Measurements from ENCODE around the gene PSMD1.
"Not testable (repeated sequence)": the region's sequence is repeated elsewhere in the genome, so short reads cannot be mapped to it uniquely, and the experiment has no call there.

Gene PSMD1

GRCh38 chr2:231161252-231161839 lies 104.7 kb downstream of the PSMD1 start:
- no peak for DNase-seq

- DNase-seq: no peak
Measured at GRCh38 chr2:231161877-231162329, 105.2 kb downstream of the PSMD1 start.

- no peak for DNase-seq
Measured at GRCh38 chr2:231163011-231163410, 106.3 kb downstream of the PSMD1 start.

GRCh38 chr2:231163414-231164095 lies 106.9 kb downstream of the PSMD1 start:
- DNase-seq: no peak

GRCh38 chr2:231167745-231168459 lies 111.2 kb downstream of the PSMD1 start:
- no peak for DNase-seq

GRCh38 chr2:231168460-231169139 lies 111.9 kb downstream of the PSMD1 start:
- DNase-seq: no peak

- no peak for DNase-seq
Measured at GRCh38 chr2:231169488-231169887, 112.8 kb downstream of the PSMD1 start.

GRCh38 chr2:231170055-231170454 lies 113.4 kb downstream of the PSMD1 start:
- DNase-seq: no peak

- no peak for DNase-seq
Measured at GRCh38 chr2:231172025-231172424, 115.4 kb downstream of the PSMD1 start.

GRCh38 chr2:231174211-231174651 lies 117.6 kb downstream of the PSMD1 start:
- DNase-seq: no peak

- DNase-seq: no peak
Measured at GRCh38 chr2:231176066-231176465, 119.4 kb downstream of the PSMD1 start.

GRCh38 chr2:231177156-231178025 lies 120.7 kb downstream of the PSMD1 start:
- no peak for DNase-seq

GRCh38 chr2:231178805-231179204 lies 122.1 kb downstream of the PSMD1 start:
- DNase-seq: not testable (repeated sequence)

- no peak for DNase-seq
Measured at GRCh38 chr2:231181860-231182512, 125.3 kb downstream of the PSMD1 start.

- no peak for DNase-seq
Measured at GRCh38 chr2:231182513-231182899, 125.8 kb downstream of the PSMD1 start.

GRCh38 chr2:231183851-231184250 lies 127.2 kb downstream of the PSMD1 start:
- no peak for DNase-seq

GRCh38 chr2:231184319-231184718 lies 127.7 kb downstream of the PSMD1 start:
- DNase-seq: no peak

- no peak for DNase-seq
Measured at GRCh38 chr2:231185050-231185725, 128.5 kb downstream of the PSMD1 start.

- DNase-seq: no peak
Measured at GRCh38 chr2:231185886-231186285, 129.2 kb downstream of the PSMD1 start.

- no peak for DNase-seq
Measured at GRCh38 chr2:231186325-231186724, 129.7 kb downstream of the PSMD1 start.

All from right forelimb (tissue), 1 donor.